A549 (cell line): ENCODE results near the gene MAML3. TPM values are rescaled to one million over a fixed set of nuclear protein-coding genes. Genes with fewer than 3 reads are reported as not detected.

Source experiments
- ATAC-seq, 2 experiments: fragments of 200-7000 bp in 1 of 2; fragments of >200 bp in 1 of 2; cut with Nextera tagmentation in 1 of 2; cut with Tn5 transposase in 1 of 2; 3 replicates each; pipeline versions ENCODE4 v1.8.0 to v1.9.1; 2018 to 2020; ENCODE audit warnings: mild to moderate bottlenecking in 1 of 2, moderate library complexity in 1 of 2
- CTCF ChIA-PET: fragments of 300-600 bp; sonication (Branson Sonifier 250); formaldehyde crosslinking; extraction: SDS; loops from one replicate; lab custom pipeline; 2021; ENCODE audit warnings: antibody characterized with exemption, inconsistent platforms; lab: Yijun Ruan, JAX
- POLR2A ChIA-PET: fragments of 350-600 bp; formaldehyde crosslinking; extraction: SDS; loops from one replicate; lab custom pipeline; 2021; ENCODE audit warnings: antibody characterized with exemption, inconsistent platforms; lab: Yijun Ruan, JAX
- DNase-seq, 2 experiments: peaks; one replicate each; pipeline versions ENCODE4 v3.0.0 to v3.0.0-alpha.2; 2011 to 2016; ENCODE audit warnings: low read depth in 1 of 2, low spot score in 1 of 2
- FAIRE-seq: peaks from 2 replicates; lab custom pipeline; 2011; peaks lifted over from hg19 to GRCh38; lab: Jason Lieb, UNC
- H3K27ac ChIP-seq, 2 experiments: fragments of >200 bp; sonication (Bioruptor Twin); formaldehyde crosslinking; 3 replicates each; pipeline ENCODE4 v1.5.1; 2016 to 2017
- H3K4me1 ChIP-seq: fragments of >200 bp; sonication (Bioruptor Twin); formaldehyde crosslinking; 3 replicates; pipeline ENCODE4 v1.6.1; 2016
- H3K4me2 ChIP-seq: fragments of >200 bp; sonication (Bioruptor Twin); formaldehyde crosslinking; 3 replicates; pipeline ENCODE4 v1.6.1; 2016
- H3K4me3 ChIP-seq: fragments of >200 bp; sonication (Bioruptor Twin); formaldehyde crosslinking; 3 replicates; pipeline ENCODE4 v1.5.1; 2016
- H3K9me3 ChIP-seq: fragments of >200 bp; sonication (Bioruptor Twin); formaldehyde crosslinking; 3 replicates; pipeline ENCODE4 v1.6.1; 2016
- BHLHE40 ChIP-seq: IDR thresholded peaks from 2 replicates; pipeline ENCODE4 v1.6.1; 2012; ENCODE audit warnings: low read depth, low read length, inconsistent platforms
- CBX2 ChIP-seq: fragments of 200-600 bp; sonication (generic); IDR thresholded peaks from 2 replicates; pipeline ENCODE4 v1.6.1; 2016; ENCODE audit warnings: low read depth, mild to moderate bottlenecking, borderline replicate concordance
- CEBPB ChIP-seq, 2 experiments: fragments of >200 bp in 1 of 2; sonication (Bioruptor Twin) in 1 of 2; formaldehyde crosslinking in 1 of 2; IDR thresholded peaks; 2 replicates each; pipeline ENCODE4 v1.6.1; 2012 to 2016
- EHF ChIP-seq: fragments of 250-450 bp; sonication (Bioruptor Pico); IDR thresholded peaks from 2 replicates; pipeline ENCODE4 v1.5.0; 2020; ENCODE audit warnings: mild to moderate bottlenecking
- HDAC2 ChIP-seq: fragments of 200-600 bp; sonication (generic); IDR thresholded peaks from 2 replicates; pipeline ENCODE4 v1.6.1; 2016
- HOXB13 ChIP-seq: fragments of 250-450 bp; sonication (Bioruptor Pico); IDR thresholded peaks from 2 replicates; pipeline ENCODE4 v1.5.0; 2020; ENCODE audit warnings: low read depth, mild to moderate bottlenecking, moderate library complexity
- JUN ChIP-seq, 2 experiments: fragments of >200 bp; sonication (Bioruptor Twin); formaldehyde crosslinking; IDR thresholded peaks; 2 replicates in 1 of 2; 3 replicates in 1 of 2; pipeline ENCODE4 v1.6.1; 2016 to 2017
- JUNB ChIP-seq: fragments of >200 bp; sonication (Bioruptor Twin); formaldehyde crosslinking; IDR thresholded peaks from 2 replicates; pipeline ENCODE4 v1.6.1; 2016
- KDM5A ChIP-seq: fragments of 200-600 bp; sonication (generic); IDR thresholded peaks from 2 replicates; pipeline ENCODE4 v1.6.1; 2016; ENCODE audit warnings: antibody characterized with exemption, mild to moderate bottlenecking
- NFE2L2 ChIP-seq: fragments of 150-350 bp; conservative IDR thresholded peaks from 2 replicates; pipeline ENCODE4 v1.6.1; 2014; ENCODE audit warnings: low read length
- NPAS2 ChIP-seq: fragments of 250-450 bp; sonication (Bioruptor Pico); IDR thresholded peaks from 2 replicates; pipeline ENCODE4 v1.8.0; 2022; ENCODE audit warnings: mild to moderate bottlenecking, moderate library complexity, borderline replicate concordance
- POLR2AphosphoS2 ChIP-seq: conservative IDR thresholded peaks from 2 replicates; pipeline ENCODE4 v1.6.1; 2012; ENCODE audit warnings: low read length, improper control_type of control experiment, inconsistent platforms
- RCOR1 ChIP-seq: fragments of 150-350 bp; IDR thresholded peaks from 2 replicates; pipeline ENCODE4 v1.6.1; 2014; ENCODE audit warnings: antibody characterized with exemption, low read length, low read depth
- RFX5 ChIP-seq: fragments of 450-650 bp; IDR thresholded peaks from 2 replicates; pipeline ENCODE4 v1.7.1; 2014; ENCODE audit warnings: antibody characterized with exemption, mild to moderate bottlenecking, moderate library complexity
- RNF2 ChIP-seq: fragments of 200-600 bp; sonication (generic); IDR thresholded peaks from 2 replicates; pipeline ENCODE4 v1.6.1; 2016; ENCODE audit warnings: low read depth, mild to moderate bottlenecking, antibody characterized with exemption, moderate library complexity, borderline replicate concordance
- SMC3 ChIP-seq: fragments of >200 bp; sonication (Bioruptor Twin); formaldehyde crosslinking; IDR thresholded peaks from 3 replicates; pipeline ENCODE4 v1.6.1; 2018; ENCODE audit warnings: inconsistent platforms
- SREBF2 ChIP-seq: fragments of 450-650 bp; IDR thresholded peaks from 2 replicates; pipeline ENCODE4 v1.6.1; 2014; ENCODE audit warnings: mild to moderate bottlenecking, moderate library complexity
- TFCP2L1 ChIP-seq: fragments of 250-450 bp; sonication (Bioruptor Pico); IDR thresholded peaks from 2 replicates; pipeline ENCODE4 v1.5.0; 2021; ENCODE audit warnings: mild to moderate bottlenecking
- TP53 ChIP-seq: fragments of 250-450 bp; sonication (Bioruptor Pico); IDR thresholded peaks from 2 replicates; pipeline ENCODE4 v1.5.0; 2021; ENCODE audit warnings: mild to moderate bottlenecking, moderate library complexity
- ZFP36 ChIP-seq: fragments of 450-650 bp; IDR thresholded peaks from 2 replicates; pipeline ENCODE4 v1.6.1; 2014; ENCODE audit warnings: borderline replicate concordance; ENCODE audit not compliant: partially characterized antibody
- ZNF302 ChIP-seq: fragments of 250-450 bp; sonication (Bioruptor Pico); IDR thresholded peaks from 2 replicates; pipeline ENCODE4 v1.9.0; 2021; ENCODE audit warnings: inconsistent platforms, mild to moderate bottlenecking, moderate library complexity
- WGBS: methylation state at CpG from one replicate; pipeline ENCODE4 v1.1.6; 2017; ENCODE audit errors: missing lambda C conversion rate; 5-methylcytosine and 5-hydroxymethylcytosine counted together
- polyA plus RNA-seq, 4 experiments: library from polyadenylated mRNA; depleted of rRNA in 3 of 4; stranded (reverse); fragments of >200 nt; fragmentation: RNase III in 1 of 4; extraction: RNeasy Plus Mini Kit Qiagen cat#74134 plus additional on column Dnase treatment in 1 of 4; gene quantifications; 2 replicates in 3 of 4; 3 replicates in 1 of 4; pipeline ENCODE4 v1.2.3, GENCODE V29; 2011 to 2017
- TF ChIP-seq, protein P1 (sequence below): IDR thresholded peaks from 2 replicates; pipeline ENCODE4 v1.6.1; 2012
- TF ChIP-seq, protein P2 (sequence below): fragments of >200 bp; sonication (Bioruptor Twin); formaldehyde crosslinking; IDR thresholded peaks from 3 replicates; pipeline ENCODE4 v1.6.1; 2016
- TF ChIP-seq, protein P3 (sequence below): IDR thresholded peaks from 2 replicates; pipeline ENCODE4 v1.6.1; 2012; ENCODE audit warnings: low read depth, borderline replicate concordance
- TF ChIP-seq, protein P4 (sequence below): fragments of >200 bp; sonication (Bioruptor Twin); formaldehyde crosslinking; IDR thresholded peaks from 2 replicates; pipeline ENCODE4 v1.6.1; 2016

MAML3 gene
- polyA plus RNA-seq, 2 of the 4 experiments (the other 2 are of a cell fraction) = 9.0 to 22.2 TPM

DNA sequence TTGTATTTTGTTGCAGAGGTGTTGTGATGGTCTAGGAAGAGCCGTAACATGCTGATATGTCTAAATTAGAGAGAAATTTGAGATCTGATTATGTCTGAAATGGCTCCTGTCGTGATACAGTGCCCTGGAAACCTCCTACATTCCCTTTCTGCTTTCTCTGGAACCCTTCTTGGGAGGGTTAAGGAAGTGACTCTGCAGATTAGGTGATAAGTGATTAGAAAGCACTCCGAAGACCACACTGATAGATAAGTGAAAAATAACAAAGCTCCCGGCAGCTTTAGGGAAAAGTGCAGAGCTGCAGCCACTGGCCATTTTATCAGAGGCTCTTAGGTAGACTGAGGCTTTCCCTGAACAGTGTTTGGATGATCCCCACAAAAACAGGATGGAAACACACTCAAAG lies 377.7 kb downstream of the MAML3 start:
- TF ChIP-seq, protein P1, sequence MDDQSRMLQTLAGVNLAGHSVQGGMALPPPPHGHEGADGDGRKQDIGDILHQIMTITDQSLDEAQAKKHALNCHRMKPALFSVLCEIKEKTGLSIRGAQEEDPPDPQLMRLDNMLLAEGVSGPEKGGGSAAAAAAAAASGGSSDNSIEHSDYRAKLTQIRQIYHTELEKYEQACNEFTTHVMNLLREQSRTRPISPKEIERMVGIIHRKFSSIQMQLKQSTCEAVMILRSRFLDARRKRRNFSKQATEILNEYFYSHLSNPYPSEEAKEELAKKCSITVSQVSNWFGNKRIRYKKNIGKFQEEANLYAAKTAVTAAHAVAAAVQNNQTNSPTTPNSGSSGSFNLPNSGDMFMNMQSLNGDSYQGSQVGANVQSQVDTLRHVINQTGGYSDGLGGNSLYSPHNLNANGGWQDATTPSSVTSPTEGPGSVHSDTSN = no peak
- no peak for TF ChIP-seq ZNF302 (CRISPR knock-in tag)
- no peak for TF ChIP-seq NFE2L2
- no peak for TF ChIP-seq NPAS2
- TF ChIP-seq RCOR1 = no peak
- no peak for TF ChIP-seq SREBF2
- TF ChIP-seq TFCP2L1 (CRISPR knock-in tag) = no peak
- no peak for TF ChIP-seq CEBPB (IDR thresholded peaks at IDR 0.05)
- TF ChIP-seq, protein P2, sequence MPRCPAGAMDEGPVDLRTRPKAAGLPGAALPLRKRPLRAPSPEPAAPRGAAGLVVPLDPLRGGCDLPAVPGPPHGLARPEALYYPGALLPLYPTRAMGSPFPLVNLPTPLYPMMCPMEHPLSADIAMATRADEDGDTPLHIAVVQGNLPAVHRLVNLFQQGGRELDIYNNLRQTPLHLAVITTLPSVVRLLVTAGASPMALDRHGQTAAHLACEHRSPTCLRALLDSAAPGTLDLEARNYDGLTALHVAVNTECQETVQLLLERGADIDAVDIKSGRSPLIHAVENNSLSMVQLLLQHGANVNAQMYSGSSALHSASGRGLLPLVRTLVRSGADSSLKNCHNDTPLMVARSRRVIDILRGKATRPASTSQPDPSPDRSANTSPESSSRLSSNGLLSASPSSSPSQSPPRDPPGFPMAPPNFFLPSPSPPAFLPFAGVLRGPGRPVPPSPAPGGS = no peak
- TF ChIP-seq JUNB = no peak
- TF ChIP-seq HOXB13 (CRISPR knock-in tag) = no peak
- TF ChIP-seq EHF = no peak
- no peak for TF ChIP-seq SMC3
- TF ChIP-seq POLR2AphosphoS2 = no peak
- TF ChIP-seq, protein P3, sequence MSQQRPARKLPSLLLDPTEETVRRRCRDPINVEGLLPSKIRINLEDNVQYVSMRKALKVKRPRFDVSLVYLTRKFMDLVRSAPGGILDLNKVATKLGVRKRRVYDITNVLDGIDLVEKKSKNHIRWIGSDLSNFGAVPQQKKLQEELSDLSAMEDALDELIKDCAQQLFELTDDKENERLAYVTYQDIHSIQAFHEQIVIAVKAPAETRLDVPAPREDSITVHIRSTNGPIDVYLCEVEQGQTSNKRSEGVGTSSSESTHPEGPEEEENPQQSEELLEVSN = no peak
- Histone ChIP-seq H3K9me3 (no peaks in the 10 kb centered on the region), H3K27ac (no peak overlapping the region), H3K4me3 (no peak overlapping the region), H3K4me2 (no peak overlapping the region), H3K4me1 (no peaks in the 10 kb centered on the region)
- WGBS = 77% methylated on average over 4 of the region's 4 CpGs
- no peak for ATAC-seq
- POLR2A ChIA-PET = no interaction called here
- CTCF ChIA-PET = no interaction called here
- no peak for FAIRE-seq
- DNase-seq = no peak

DNA sequence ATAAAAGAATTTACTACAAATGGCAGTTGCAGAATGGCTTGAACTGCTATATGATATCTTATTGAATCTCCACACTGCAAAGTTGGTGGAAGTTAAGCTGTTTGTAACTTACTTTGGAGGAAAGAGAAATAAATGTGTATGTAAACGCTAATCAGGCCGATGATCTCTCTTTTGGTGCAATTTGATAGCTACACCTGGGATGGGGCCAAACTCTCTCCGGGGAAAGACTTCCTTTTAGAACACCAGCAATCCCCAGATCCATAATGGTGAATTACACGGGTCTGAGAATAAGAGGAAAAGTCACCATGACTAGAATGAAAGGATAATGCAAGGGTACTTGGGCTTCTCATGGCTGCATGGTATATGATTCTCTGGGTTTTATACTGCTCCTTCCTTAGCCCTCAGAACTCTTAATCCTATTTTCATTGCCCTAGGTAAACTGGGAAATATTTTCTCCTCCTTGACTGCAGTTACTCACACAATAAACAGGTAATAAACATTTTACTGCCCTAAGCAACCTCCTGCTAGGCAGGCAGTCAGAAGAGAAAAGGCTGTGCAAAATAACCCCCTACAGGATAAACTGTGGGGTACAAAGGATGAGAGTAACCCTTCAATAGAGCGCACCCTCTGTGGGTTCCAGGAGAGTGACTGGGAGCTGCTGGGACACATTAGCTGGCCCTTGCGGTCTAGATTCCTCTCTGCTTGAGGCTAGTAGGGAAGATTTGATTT lies 379.1 kb downstream of the MAML3 start:
- CTCF ChIA-PET = no interaction called here
- FAIRE-seq = no peak
- 71% methylated on average over 6 of the region's 6 CpGs for WGBS
- H3K9me3 ChIP-seq = no peaks in the 10 kb centered on the region
- H3K4me3 ChIP-seq = no peak overlapping the region
- H3K4me2 ChIP-seq = no peak overlapping the region
- H3K27ac ChIP-seq = no peak overlapping the region
- no peak for ATAC-seq
- POLR2A ChIA-PET = no interaction called here
- no peak for DNase-seq
- no peaks in the 10 kb centered on the region for H3K4me1 ChIP-seq
- TF ChIP-seq TP53 (no peak), KDM5A (no peak), SMC3 (no peak), ZFP36 (no peak), CBX2 (no peak), JUN (IDR thresholded peaks at IDR 0.05) (no peak)

DNA sequence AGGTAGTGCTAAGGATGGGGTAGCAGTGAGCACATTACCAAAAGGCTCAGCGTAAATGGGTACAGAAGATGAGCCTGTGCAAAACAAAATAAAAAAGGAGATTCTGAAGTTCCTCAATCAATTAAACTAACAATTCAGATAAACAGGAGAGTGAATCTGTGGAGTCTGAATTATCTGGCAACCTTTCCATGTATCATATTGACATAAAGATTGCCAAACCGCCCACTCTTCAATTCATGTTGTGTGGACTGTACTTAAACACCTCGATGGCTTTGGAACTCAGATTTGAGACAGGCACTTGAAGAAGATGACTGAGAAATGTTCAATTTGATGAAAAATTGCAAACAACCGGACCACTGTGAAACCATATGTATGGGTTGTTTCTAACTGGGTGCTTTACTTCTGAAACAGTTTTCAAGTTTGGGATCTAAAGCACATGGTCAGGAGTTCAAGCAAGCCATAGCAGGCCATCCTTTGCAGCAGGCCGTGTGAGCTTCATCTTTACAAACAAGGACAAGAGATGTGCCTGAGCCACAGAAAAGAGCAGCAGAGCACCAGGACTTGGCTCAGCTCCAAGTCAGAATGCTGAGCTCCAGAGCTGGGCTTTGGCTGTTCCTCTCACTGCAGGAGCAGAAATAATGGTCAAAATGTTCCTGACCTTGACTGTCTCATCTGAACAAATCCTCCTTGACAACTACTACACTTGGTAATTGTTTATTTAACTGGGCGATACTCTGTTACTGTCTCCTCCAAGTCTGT lies 380.2 kb downstream of the MAML3 start:
- POLR2A ChIA-PET = no interaction called here
- TF ChIP-seq RNF2 (no peak), SREBF2 (no peak), RCOR1 (no peak), HDAC2 (no peak), RFX5 (no peak), BHLHE40 (no peak)
- TF ChIP-seq, protein P4, sequence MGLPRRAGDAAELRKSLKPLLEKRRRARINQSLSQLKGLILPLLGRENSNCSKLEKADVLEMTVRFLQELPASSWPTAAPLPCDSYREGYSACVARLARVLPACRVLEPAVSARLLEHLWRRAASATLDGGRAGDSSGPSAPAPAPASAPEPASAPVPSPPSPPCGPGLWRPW = no peak
- TF ChIP-seq, all 56 proteins: peak for 0
- CTCF ChIA-PET = no interaction called here
- no peak for ATAC-seq
- H3K9me3 ChIP-seq = no peaks in the 10 kb centered on the region
- no peak overlapping the region for H3K4me2 ChIP-seq
- WGBS = 84% methylated on average over 6 of the region's 6 CpGs
- no peak overlapping the region for H3K4me3 ChIP-seq
- no peak overlapping the region for H3K27ac ChIP-seq
- no peaks in the 10 kb centered on the region for H3K4me1 ChIP-seq
- DNase-seq = no peak
- no peak for FAIRE-seq
